Glomerular visceral epithelial cell (primary cell): ENCODE data around the gene STON2.
A peak's percentile ranks its signal among the peaks of the same experiment; 100 is the strongest.

Experiments
- DNase-seq: peaks from one replicate; pipeline ENCODE4 v3.0.0-alpha.2; 2016; ENCODE audit errors: extremely low spot score

The STON2 gene

GRCh38 chr14:81331229-81332021 is 68.7 kb downstream of the STON2 start:
- no peak for DNase-seq

DNA sequence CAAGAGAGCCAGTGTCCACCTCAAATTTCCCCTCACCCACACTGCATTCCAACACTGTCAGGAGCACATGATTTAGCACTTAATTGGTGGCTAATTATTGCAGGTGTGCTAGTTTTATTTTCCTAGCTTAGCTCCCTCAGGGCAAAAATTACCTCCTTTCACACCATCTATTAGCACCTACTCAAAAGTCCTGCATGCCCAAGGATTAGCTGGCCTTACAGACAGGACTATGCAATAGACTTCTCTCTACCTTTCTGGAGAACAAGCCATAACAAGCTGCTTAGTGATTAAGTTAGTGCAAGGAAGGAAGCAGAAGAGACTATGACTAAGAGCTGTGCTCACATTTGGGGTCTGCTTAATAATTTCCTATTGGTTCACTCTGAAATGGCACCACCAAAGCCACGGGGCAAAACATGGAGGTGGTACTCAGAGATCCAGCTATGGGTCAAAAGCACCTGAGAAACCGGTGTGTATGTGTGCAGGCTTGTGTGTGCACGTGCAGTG is 69.5 kb downstream of the STON2 start:
- no peak for DNase-seq

DNA sequence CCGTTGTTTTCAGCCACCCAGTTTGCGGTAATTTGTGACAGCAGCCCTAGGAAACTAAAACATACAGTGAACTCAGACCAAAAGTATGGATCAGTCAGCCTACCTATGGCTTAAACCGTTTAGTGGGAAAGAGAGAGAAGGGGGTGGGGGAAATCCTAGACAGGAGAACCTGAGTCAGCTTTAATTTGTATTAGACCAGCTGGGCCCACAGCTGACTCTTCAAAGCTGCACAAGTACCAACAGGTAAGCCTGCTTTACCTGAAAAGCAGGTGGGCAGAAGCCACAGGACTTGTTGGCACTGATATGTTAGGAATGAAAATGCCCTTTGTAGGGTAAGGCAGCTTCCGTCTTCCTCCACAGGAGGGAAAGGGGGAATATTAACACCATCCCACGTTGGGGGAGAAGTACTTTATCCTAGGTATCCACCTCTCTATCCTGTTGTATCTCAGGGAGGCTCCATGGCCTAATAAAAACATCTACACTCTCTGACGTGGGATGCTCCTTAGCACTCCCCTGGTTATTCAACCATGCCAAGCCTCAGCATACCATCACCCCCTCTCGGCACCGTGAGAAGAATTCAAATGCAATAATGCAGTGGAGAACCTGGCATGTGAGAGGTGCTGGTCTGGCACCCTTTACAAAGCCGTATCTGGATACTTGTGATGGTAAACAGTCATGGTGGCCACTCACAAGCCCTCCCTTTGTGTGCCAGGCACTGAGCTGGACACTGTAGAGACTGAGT is 70.3 kb downstream of the STON2 start:
- DNase-seq = no peak

DNA sequence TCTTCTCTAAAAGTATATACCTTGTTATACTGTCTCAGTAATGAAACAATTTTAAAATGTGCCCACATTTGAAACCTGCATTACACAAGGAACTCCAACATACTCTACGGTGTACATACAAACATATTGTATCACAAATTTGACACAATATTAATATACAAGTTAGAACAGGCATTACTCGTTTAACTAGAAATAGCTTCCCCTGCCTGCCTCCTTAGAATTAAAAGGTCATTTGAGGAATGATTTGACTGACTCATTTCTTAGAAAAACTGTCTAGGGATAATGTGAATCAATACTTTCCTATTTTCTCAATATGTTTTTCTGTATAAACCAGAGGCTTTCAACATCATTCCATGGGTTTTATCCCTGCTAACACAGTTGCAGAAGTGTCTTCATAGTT is 73.7 kb downstream of the STON2 start:
- DNase-seq = no peak

- DNase-seq = peak; percentile 44
Observed at GRCh38 chr14:81324011-81324410, 76.1 kb downstream of the STON2 start.

- DNase-seq = no peak
Observed at GRCh38 chr14:81323093-81323492, 77.0 kb downstream of the STON2 start.

DNA sequence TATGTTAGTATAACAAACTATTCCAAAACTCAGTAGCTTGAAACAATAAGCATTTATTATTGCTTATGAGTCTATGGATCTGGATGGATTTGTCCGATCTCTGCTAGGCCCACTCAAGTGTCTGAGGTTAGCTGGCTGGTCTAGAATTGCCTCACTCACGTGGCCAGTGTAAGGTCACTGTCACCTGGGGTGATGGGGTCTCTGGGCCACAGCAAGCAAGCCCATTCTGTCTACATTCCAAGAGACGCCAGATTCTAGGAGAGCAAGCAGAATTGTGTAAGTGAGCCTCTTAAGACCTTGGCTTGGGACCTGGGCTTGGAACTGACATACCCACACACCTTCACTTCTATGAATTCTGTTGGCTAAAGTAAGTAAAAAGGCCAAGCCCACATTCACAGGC is 80.2 kb downstream of the STON2 start:
- no peak for DNase-seq

GRCh38 chr14:81319314-81319713 is 80.8 kb downstream of the STON2 start:
- no peak for DNase-seq

DNA sequence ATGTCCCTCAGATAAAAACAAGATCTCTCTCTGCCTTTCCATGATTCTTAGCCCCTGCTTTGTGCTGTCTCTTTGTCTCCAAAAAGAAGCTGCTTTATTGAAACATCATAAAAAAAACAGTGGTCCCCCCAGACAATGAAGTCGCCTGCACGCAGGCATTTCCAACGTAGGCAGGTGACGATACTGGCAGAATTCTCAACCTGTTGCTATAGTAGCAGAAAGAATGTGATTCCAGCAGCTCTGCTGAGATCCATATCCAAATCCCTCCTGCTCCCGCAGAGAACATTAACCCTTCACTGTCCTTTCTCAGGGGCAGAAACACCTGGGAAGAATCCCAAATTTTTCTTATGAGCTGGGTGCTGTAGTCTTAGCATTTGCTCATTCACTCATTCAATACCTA is 84.8 kb downstream of the STON2 start:
- no peak for DNase-seq

GRCh38 chr14:81314443-81315175 is 85.5 kb downstream of the STON2 start:
- no peak for DNase-seq

DNA sequence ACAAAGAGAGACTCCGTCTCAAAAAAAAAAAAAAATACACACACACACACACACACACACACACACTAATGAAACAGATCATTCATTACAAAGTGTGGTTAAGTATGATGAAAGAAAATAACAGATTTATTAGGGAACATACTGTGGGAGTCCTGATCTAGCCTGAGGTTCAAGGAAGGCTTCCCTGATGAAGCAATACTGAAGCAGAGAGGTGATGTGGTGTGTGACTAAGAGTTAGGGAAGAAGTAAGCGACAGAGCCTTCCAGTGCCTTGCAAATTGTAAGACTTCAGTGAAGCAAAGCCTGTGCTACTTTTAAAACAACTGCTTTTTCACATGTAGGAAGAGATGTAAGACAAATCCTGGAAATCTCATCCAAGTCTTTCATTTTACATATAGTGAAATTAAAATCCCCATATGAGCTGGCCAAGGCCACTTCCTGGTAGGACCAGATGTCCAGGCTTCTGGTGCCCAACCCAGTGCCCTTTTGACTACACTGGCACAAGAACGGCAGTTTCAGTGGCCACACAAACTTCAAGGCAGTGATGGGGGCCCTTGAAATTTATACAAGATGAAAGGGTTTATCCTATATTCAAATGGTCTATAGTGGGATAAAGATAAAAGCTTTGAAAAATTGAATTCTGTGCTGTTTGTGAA is 86.2 kb downstream of the STON2 start:
- no peak for DNase-seq

GRCh38 chr14:81313200-81313599 is 86.9 kb downstream of the STON2 start:
- DNase-seq = no peak

GRCh38 chr14:81312289-81312876 is 87.7 kb downstream of the STON2 start:
- DNase-seq = no peak

GRCh38 chr14:81311778-81312177 is 88.3 kb downstream of the STON2 start:
- no peak for DNase-seq

DNA sequence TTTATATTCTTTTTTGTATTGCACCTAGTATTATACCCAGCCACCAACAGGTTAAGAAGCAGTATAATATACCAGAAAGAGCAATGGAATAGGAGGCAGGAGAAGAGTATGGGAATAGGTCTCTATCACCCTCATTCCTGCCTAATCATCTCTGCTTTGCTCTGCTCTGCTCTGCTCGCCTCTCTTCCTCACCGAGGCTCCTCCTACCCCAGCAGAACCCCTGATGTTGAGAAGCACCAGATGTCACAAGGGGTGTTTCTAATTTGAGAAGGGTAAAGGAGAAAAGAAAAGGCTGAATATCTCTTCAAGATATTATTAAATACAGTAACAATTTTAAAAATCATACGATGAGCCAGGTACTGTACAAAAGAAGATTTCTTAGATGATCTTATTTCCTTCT is 89.0 kb downstream of the STON2 start:
- DNase-seq = no peak

DNA sequence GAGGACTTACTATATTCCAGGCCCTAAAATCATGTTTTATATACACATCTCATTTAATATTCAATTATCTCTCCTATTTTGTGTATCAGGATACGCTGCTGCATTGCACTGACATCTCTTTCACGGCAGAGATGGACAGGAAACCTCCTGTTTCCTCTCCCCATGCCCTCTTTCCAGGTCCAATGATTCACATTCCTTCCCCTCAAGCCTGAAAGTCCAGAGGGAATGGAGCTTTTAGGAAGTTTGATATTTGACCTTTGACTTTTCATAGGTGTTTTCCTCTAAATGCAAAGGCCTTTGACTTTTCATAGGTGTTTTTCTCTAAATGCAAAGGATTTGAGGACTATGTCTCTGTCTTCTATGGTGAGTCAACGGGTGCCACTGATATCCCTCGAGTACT is 89.5 kb downstream of the STON2 start:
- DNase-seq = no peak

- no peak for DNase-seq
Observed at GRCh38 chr14:81309511-81309910, 90.6 kb downstream of the STON2 start.

DNA sequence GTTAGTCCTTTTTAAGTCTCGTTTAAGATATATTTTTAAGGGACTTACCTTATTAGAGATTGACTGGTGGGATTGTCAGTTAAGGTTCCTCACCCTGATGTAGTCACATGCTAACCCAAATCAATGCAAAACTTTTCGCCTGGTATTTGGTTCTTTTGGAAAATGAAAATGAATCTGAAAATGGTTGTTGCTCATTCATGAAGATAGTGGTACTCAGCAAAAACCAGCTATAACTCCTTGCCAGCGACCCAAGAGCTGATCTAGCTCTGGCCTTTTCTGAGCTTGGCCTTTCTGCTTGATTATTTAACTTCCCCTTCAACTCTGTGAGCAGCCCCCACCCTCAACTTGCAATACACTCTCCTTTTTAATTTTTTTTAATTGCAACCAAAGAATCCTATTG is 94.4 kb downstream of the STON2 start:
- DNase-seq = no peak

DNA sequence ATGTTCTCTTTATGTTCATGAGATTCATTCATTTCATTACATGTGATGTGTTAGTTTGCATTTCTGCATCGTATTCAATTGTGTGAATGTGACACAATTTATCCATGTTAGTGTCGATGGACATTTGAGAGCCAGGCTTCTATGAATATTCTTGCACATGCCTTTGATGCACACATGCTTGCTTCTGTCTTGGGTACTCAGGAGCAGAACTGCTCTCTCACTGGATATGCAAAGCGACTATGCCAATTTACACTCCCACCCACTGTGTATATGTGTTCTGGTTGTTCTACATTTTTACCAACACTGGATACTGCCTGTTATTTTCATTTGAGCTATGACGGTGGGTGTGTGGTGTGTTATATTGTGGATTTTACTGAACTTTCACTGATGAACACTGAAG is 95.1 kb downstream of the STON2 start:
- no peak for DNase-seq

GRCh38 chr14:81303258-81303935 is 96.7 kb downstream of the STON2 start:
- no peak for DNase-seq

GRCh38 chr14:81302638-81303037 is 97.5 kb downstream of the STON2 start:
- no peak for DNase-seq
